ENCODE data around the gene RANBP3.

- peak; percentile 81 for TF ChIP-seq CTCF (IDR thresholded peaks at IDR 0.05; ENCODE audit: borderline replicate concordance, extremely low read depth, low read length, poor library complexity, severe bottlenecking)
- no peak for TF ChIP-seq EZH2 (IDR thresholded peaks at IDR 0.05; ENCODE audit: borderline replicate concordance, low read depth, low read length, severe bottlenecking)
Observed at GRCh38 chr19:5967994-5968430, 9.9 kb downstream of the RANBP3 start.
